B cell (primary cell): Measurements from ENCODE around the gene CD200R1L. TPM values are rescaled to one million over a fixed set of nuclear protein-coding genes. Genes with fewer than 3 reads are reported as not detected.
A peak's percentile ranks its signal among the peaks of the same experiment; 100 is the strongest.

Experiments
- ATAC-seq: fragments of 200-7000 bp; cut with Tn5 transposase; one replicate; pipeline ENCODE4 v1.10.0; 2021; ENCODE audit warnings: low read depth, mild to moderate bottlenecking, moderate number of reproducible peaks, moderate library complexity
- CTCF ChIA-PET: fragments of 350-600 bp; sonication (Branson Sonifier 250); formaldehyde crosslinking; loops from one replicate; lab custom pipeline; 2021; ENCODE audit warnings: antibody characterized with exemption, inconsistent platforms; lab: Charles Lee
- POLR2A ChIA-PET: fragments of 350-600 bp; sonication (Branson Sonifier 250); formaldehyde crosslinking; loops from one replicate; lab custom pipeline; 2021; ENCODE audit warnings: antibody characterized with exemption; lab: Charles Lee
- DNase-seq: peaks from one replicate; pipeline ENCODE4 v3.0.0; 2013
- H2AFZ ChIP-seq: 2 replicates; pipeline ENCODE4 v1.6.1; 2012; ENCODE audit warnings: mild to moderate bottlenecking, low read depth, low read length; ENCODE audit not compliant: insufficient read depth, poor library complexity, severe bottlenecking
- H3K27ac ChIP-seq, 2 donors: 1 replicate in 1 of 2; 2 replicates in 1 of 2; pipeline ENCODE4 v1.5.1; 2012 to 2013; ENCODE audit warnings: low read length in 2 of 2, mild to moderate bottlenecking in 2 of 2, moderate library complexity in 1 of 2
- H3K27me3 ChIP-seq, 4 experiments: fragments of 200-600 bp in 1 of 4; sonication (generic) in 1 of 4; replicated peaks in 1 of 4; 1 replicate in 2 of 4; 2 replicates in 2 of 4; pipeline versions ENCODE4 v1.6.1 to v1.7.0; 2013 to 2016; ENCODE audit warnings: low read length in 3 of 4, mild to moderate bottlenecking in 2 of 4, mixed read lengths in 1 of 4, moderate library complexity in 1 of 4; ENCODE audit not compliant: insufficient read depth in 4 of 4, control insufficient read depth in 3 of 4; ENCODE audit errors: control extremely low read depth in 1 of 4
- H3K36me3 ChIP-seq, 2 experiments: replicated peaks in 1 of 2; 1 replicate in 1 of 2; 2 replicates in 1 of 2; pipeline versions ENCODE4 v1.6.1 to v1.7.1; 2013; ENCODE audit warnings: low read length in 1 of 2; ENCODE audit not compliant: insufficient read depth in 2 of 2, control insufficient read depth in 1 of 2; ENCODE audit errors: control extremely low read depth in 1 of 2, extremely low read depth in 1 of 2
- H3K4me1 ChIP-seq, 2 donors: fragments of 200-600 bp in 1 of 2; sonication (generic) in 1 of 2; 1 replicate in 1 of 2; 2 replicates in 1 of 2; pipeline versions ENCODE4 v1.5.1 to v1.6.1; 2013 to 2017; ENCODE audit warnings: low read length in 2 of 2; ENCODE audit not compliant: control insufficient read depth in 2 of 2, insufficient read depth in 2 of 2
- H3K4me2 ChIP-seq: replicated peaks from 2 replicates; pipeline ENCODE3; 2012; ENCODE audit warnings: mild to moderate bottlenecking, low read depth, low read length; ENCODE audit not compliant: poor library complexity, severe bottlenecking
- H3K4me3 ChIP-seq, 5 experiments: fragments of 200-600 bp in 1 of 5; sonication (generic) in 1 of 5; 1 replicate in 3 of 5; 2 replicates in 2 of 5; pipeline versions ENCODE4 v1.5.1 to v1.7.0; 2011 to 2016; ENCODE audit warnings: low read length in 4 of 5, mild to moderate bottlenecking in 4 of 5, low read depth in 2 of 5, control low read depth in 1 of 5, moderate library complexity in 1 of 5; ENCODE audit not compliant: insufficient read depth in 1 of 5; ENCODE audit errors: control extremely low read depth in 1 of 5, extremely low read depth in 1 of 5
- H3K79me2 ChIP-seq: fragments of 200-600 bp; sonication (generic); one replicate; pipeline ENCODE4 v1.6.0; 2016; ENCODE audit warnings: low read length; ENCODE audit not compliant: control insufficient read depth, insufficient read depth
- H3K9ac ChIP-seq: fragments of 200-600 bp; sonication (generic); 2 replicates; pipeline ENCODE4 v1.6.1; 2017; ENCODE audit warnings: mild to moderate bottlenecking, low read length, moderate library complexity
- H3K9me3 ChIP-seq, 3 donors: one replicate each; pipeline versions ENCODE4 v1.6.1 to v1.7.1; 2013; ENCODE audit warnings: low read length in 2 of 3; ENCODE audit not compliant: control insufficient read depth in 2 of 3, insufficient read depth in 1 of 3; ENCODE audit errors: control extremely low read depth in 1 of 3
- H4K20me1 ChIP-seq: 2 replicates; pipeline ENCODE4 v1.6.0; 2012; ENCODE audit warnings: mild to moderate bottlenecking, low read length; ENCODE audit not compliant: insufficient read depth, control insufficient read depth, poor library complexity, severe bottlenecking
- H3K27ac Mint-ChIP-seq: one replicate; pipeline ENCODE4 v1.8.0; 2021; ENCODE audit warnings: mixed read lengths
- H3K27me3 Mint-ChIP-seq: one replicate; pipeline ENCODE4 v1.8.0; 2021; ENCODE audit warnings: mixed read lengths
- H3K4me1 Mint-ChIP-seq: one replicate; pipeline ENCODE4 v1.8.0; 2021; ENCODE audit warnings: mixed read lengths
- H3K4me3 Mint-ChIP-seq: one replicate; pipeline ENCODE4 v1.8.0; 2021; ENCODE audit warnings: mixed read lengths
- H3K9me3 Mint-ChIP-seq: one replicate; pipeline ENCODE4 v1.8.0; 2022; ENCODE audit warnings: mixed read lengths; ENCODE audit not compliant: insufficient read depth
- EZH2 ChIP-seq: IDR thresholded peaks from 2 replicates; pipeline ENCODE4 v1.6.1; 2012; ENCODE audit warnings: borderline replicate concordance, low read depth, mild to moderate bottlenecking, moderate library complexity, low read length; ENCODE audit not compliant: insufficient read depth, poor library complexity, severe bottlenecking
- WGBS: methylation state at CpG from one replicate; pipeline ENCODE4 v1.1.5; 2013; ENCODE audit warnings: missing lambda C conversion rate; ENCODE audit not compliant: insufficient coverage; 5-methylcytosine and 5-hydroxymethylcytosine counted together
- intact Hi-C: fragments of 100-400 bp; cut with micrococcal nuclease; formaldehyde crosslinking; loops from one replicate; pipeline ENCODE4 v1.10.0; 2022
- polyA plus RNA-seq: library from polyadenylated mRNA; depleted of rRNA; stranded (reverse); fragments of >200 nt; gene quantifications from 2 replicates; pipeline ENCODE4 v1.2.3, GENCODE V29; 2012
- total RNA-seq, 2 donors: library from RNA; stranded (reverse); fragments of 120-200 nt in 1 of 2; gene quantifications; 1 replicate in 1 of 2; 2 replicates in 1 of 2; pipeline versions ENCODE4 v1.2.3 to v1.2.4, GENCODE V29; 2013 to 2022
- TF ChIP-seq, protein P1 (sequence below): fragments of 200-600 bp; IDR thresholded peaks from one replicate; pipeline ENCODE4 v1.8.0; 2022; ENCODE audit warnings: antibody characterized with exemption, mild to moderate bottlenecking

The CD200R1L gene
- total and polyA plus RNA-seq, 2 donors (not counting 1 experiment from before 2014, with no cell fraction given) = not detected

DNA sequence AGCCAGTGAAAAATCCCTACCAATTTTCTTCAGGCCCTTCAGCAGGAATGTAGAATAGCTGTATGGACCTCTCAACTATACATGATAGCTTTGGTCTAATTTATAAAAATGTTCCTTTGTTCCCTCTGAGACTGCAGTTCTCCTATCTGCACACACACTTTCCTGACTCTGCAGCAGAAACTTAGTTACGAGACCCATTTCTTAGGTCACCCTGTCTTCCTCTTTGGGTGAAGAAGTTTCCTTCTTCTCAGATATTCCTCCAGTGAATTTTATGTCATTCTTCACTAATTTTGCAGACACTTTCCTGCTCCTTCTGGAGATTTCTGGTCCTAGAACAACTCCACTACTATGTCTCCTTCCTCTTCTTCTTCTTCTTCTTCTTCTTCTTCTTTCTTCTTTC, 42.6 kb downstream of the CD200R1L start:
- peaks cover 19% of the 10 kb centered on the region for H3K4me1 Mint-ChIP-seq
- Histone ChIP-seq H3K4me2 (no peak overlapping the region), H4K20me1 (no peaks in the 10 kb centered on the region), H3K4me1 (peaks cover 0 to 3% of the 10 kb centered on the region in 2 donors), H3K9me3 (no peaks in the 10 kb centered on the region), H3K4me3 (no peak overlapping the region), H3K36me3 (no peaks in the 10 kb centered on the region), H3K27me3 (no peaks in the 10 kb centered on the region), H3K27ac (no peak overlapping the region), H3K79me2 (no peaks in the 10 kb centered on the region), H3K9ac (no peak overlapping the region), H2AFZ (no peak overlapping the region)
- TF ChIP-seq EZH2 = no peak
- TF ChIP-seq, protein P1, sequence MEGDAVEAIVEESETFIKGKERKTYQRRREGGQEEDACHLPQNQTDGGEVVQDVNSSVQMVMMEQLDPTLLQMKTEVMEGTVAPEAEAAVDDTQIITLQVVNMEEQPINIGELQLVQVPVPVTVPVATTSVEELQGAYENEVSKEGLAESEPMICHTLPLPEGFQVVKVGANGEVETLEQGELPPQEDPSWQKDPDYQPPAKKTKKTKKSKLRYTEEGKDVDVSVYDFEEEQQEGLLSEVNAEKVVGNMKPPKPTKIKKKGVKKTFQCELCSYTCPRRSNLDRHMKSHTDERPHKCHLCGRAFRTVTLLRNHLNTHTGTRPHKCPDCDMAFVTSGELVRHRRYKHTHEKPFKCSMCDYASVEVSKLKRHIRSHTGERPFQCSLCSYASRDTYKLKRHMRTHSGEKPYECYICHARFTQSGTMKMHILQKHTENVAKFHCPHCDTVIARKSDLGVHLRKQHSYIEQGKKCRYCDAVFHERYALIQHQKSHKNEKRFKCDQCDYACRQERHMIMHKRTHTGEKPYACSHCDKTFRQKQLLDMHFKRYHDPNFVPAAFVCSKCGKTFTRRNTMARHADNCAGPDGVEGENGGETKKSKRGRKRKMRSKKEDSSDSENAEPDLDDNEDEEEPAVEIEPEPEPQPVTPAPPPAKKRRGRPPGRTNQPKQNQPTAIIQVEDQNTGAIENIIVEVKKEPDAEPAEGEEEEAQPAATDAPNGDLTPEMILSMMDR = peak; percentile 18
- peak overlapping the region; percentile 39 for H3K27ac Mint-ChIP-seq
- H3K9me3 Mint-ChIP-seq = no peaks in the 10 kb centered on the region
- ATAC-seq (no peak), DNase-seq (no peak)
- POLR2A ChIA-PET = no interaction called here
- CTCF ChIA-PET = no interaction called here
- no peaks in the 10 kb centered on the region for H3K27me3 Mint-ChIP-seq
- 100% methylated on average over 1 of the region's 1 CpG for WGBS
- no peak overlapping the region for H3K4me3 Mint-ChIP-seq
- intact Hi-C loops = no loop called here

DNA sequence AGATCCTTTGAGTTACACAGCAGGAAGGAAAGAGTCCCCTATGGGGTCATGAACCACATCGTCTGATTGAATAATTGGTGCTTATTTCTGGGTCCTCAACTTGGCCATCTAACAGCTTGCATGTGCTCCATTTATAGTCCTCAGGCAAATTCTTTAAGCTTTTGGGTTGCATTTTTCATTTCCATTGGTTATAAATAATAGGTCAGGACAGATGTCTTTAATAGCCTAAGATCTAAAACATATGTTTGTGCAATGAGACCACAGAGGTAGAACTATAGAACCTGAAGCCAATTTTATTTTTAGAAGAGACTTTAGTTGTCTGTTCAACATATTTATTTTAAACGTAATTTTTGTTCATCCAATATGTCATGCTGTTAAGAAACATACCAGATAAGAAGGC, 43.2 kb downstream of the CD200R1L start:
- no peaks in the 10 kb centered on the region for H3K9me3 ChIP-seq
- intact Hi-C loops = no loop called here
- no peak overlapping the region for H3K9ac ChIP-seq
- H3K4me1 ChIP-seq = peaks cover 0 to 3% of the 10 kb centered on the region in 2 donors
- peaks cover 19% of the 10 kb centered on the region for H3K4me1 Mint-ChIP-seq
- H3K27ac Mint-ChIP-seq = no peak overlapping the region
- no peaks in the 10 kb centered on the region for H3K27me3 Mint-ChIP-seq
- ATAC-seq (no peak), DNase-seq (no peak)
- ChIA-PET CTCF (interaction anchor here (1.7 kb wide), 1 partner anchor 175 kb away, joined by 4 read pairs; no protein-coding TSS in a partner anchor), POLR2A (no interaction called here)
- no peaks in the 10 kb centered on the region for H3K79me2 ChIP-seq
- no CpG with 5 or more reads among the region's 2 CpGs for WGBS
- H4K20me1 ChIP-seq = no peaks in the 10 kb centered on the region
- no peaks in the 10 kb centered on the region for H3K9me3 Mint-ChIP-seq
- H2AFZ ChIP-seq = no peak overlapping the region
- no peak overlapping the region for H3K4me3 ChIP-seq
- H3K4me3 Mint-ChIP-seq = no peak overlapping the region
- H3K36me3 ChIP-seq = no peaks in the 10 kb centered on the region
- no peaks in the 10 kb centered on the region for H3K27me3 ChIP-seq
- no peak overlapping the region for H3K27ac ChIP-seq
- TF ChIP-seq, protein P1 = no peak
- TF ChIP-seq EZH2 = no peak
- H3K4me2 ChIP-seq = no peak overlapping the region
